ENCODE data around the gene POLR2F.
"Not testable (repeated sequence)": the region's sequence is repeated elsewhere in the genome, so short reads cannot be mapped to it uniquely, and the experiment has no call there.

The POLR2F gene

GRCh38 chr22:37953062-37953436 lies 450 bp upstream of the POLR2F start:
- no peak for DNase-seq (ENCODE audit: low read depth)

GRCh38 chr22:37954686-37955085 lies 1.2 kb downstream of the POLR2F start:
- DNase-seq (ENCODE audit: low read depth) = no peak

GRCh38 chr22:37955825-37956397 lies 2.4 kb downstream of the POLR2F start:
- DNase-seq (ENCODE audit: low read depth) = not testable (repeated sequence)

- DNase-seq (ENCODE audit: low read depth) = no peak
Measured at GRCh38 chr22:37957232-37957631, 3.7 kb downstream of the POLR2F start.

GRCh38 chr22:37959231-37959825 lies 5.8 kb downstream of the POLR2F start:
- DNase-seq (ENCODE audit: low read depth) = no peak

- DNase-seq (ENCODE audit: low read depth) = no peak
Measured at GRCh38 chr22:37961062-37961461, 7.6 kb downstream of the POLR2F start.

- DNase-seq (ENCODE audit: low read depth) = no peak
Measured at GRCh38 chr22:37965940-37966664, 12.6 kb downstream of the POLR2F start.

- no peak for DNase-seq (ENCODE audit: low read depth)
Measured at GRCh38 chr22:37967147-37967546, 13.6 kb downstream of the POLR2F start.

GRCh38 chr22:37967637-37968451 lies 14.3 kb downstream of the POLR2F start:
- no peak for DNase-seq (ENCODE audit: low read depth)

- no peak for DNase-seq (ENCODE audit: low read depth)
Measured at GRCh38 chr22:37968452-37969251, 15.2 kb downstream of the POLR2F start.

GRCh38 chr22:37970864-37971263 lies 17.4 kb downstream of the POLR2F start:
- no peak for DNase-seq (ENCODE audit: low read depth)

- no peak for DNase-seq (ENCODE audit: low read depth)
Measured at GRCh38 chr22:37971475-37972434, 18.3 kb downstream of the POLR2F start.

- DNase-seq (ENCODE audit: low read depth) = no peak
Measured at GRCh38 chr22:37972527-37972926, 19.0 kb downstream of the POLR2F start.

- DNase-seq (ENCODE audit: low read depth) = no peak
Measured at GRCh38 chr22:37973271-37974170, 20.0 kb downstream of the POLR2F start.

GRCh38 chr22:37975153-37975552 lies 21.7 kb downstream of the POLR2F start:
- DNase-seq (ENCODE audit: low read depth) = no peak

- DNase-seq (ENCODE audit: low read depth) = not testable (repeated sequence)
Measured at GRCh38 chr22:37976022-37976421, 22.5 kb downstream of the POLR2F start.

- no peak for DNase-seq (ENCODE audit: low read depth)
Measured at GRCh38 chr22:37976547-37976946, 23.0 kb downstream of the POLR2F start.

GRCh38 chr22:37979782-37980181 lies 26.3 kb downstream of the POLR2F start:
- DNase-seq (ENCODE audit: low read depth) = no peak

GRCh38 chr22:37981282-37982011 lies 27.9 kb downstream of the POLR2F start:
- no peak for DNase-seq (ENCODE audit: low read depth)
